GM19099 (cell line): ENCODE measurements around the gene ADISSP.
A peak's percentile ranks its signal among the peaks of the same experiment; 100 is the strongest.

Experiments used
- POLR2A ChIP-seq: IDR thresholded peaks from 3 replicates; pipeline ENCODE4 v1.6.1; 2011; ENCODE audit warnings: low read depth; ENCODE audit not compliant: insufficient read length; ENCODE audit errors: extremely low read depth

The ADISSP gene

GRCh38 chr20:3767427-3768341 is at the start of gene ADISSP:
Gene ADISSP (minus strand): TSS chr20:3767753. CDS start chr20:3760100, 7,653 bp downstream.
- peak; percentile 70 for TF ChIP-seq POLR2A

- TF ChIP-seq POLR2A = no peak
Observed at GRCh38 chr20:3815703-3816315, 48.3 kb upstream of the ADISSP start.

- no peak for TF ChIP-seq POLR2A
Observed at GRCh38 chr20:3814928-3815495, 47.5 kb upstream of the ADISSP start.

GRCh38 chr20:3813848-3814581 is 46.5 kb upstream of the ADISSP start:
- TF ChIP-seq POLR2A = no peak

GRCh38 chr20:3812975-3813847 is 45.7 kb upstream of the ADISSP start:
- no peak for TF ChIP-seq POLR2A

GRCh38 chr20:3812259-3812681 is 44.7 kb upstream of the ADISSP start:
- TF ChIP-seq POLR2A = no peak

GRCh38 chr20:3811467-3812258 is 44.1 kb upstream of the ADISSP start:
- no peak for TF ChIP-seq POLR2A

GRCh38 chr20:3808544-3808943 is 41.0 kb upstream of the ADISSP start:
- no peak for TF ChIP-seq POLR2A

- no peak for TF ChIP-seq POLR2A
Observed at GRCh38 chr20:3804781-3805180, 37.2 kb upstream of the ADISSP start.

- TF ChIP-seq POLR2A = no peak
Observed at GRCh38 chr20:3804254-3804751, 36.8 kb upstream of the ADISSP start.

GRCh38 chr20:3803854-3804253 is 36.3 kb upstream of the ADISSP start:
- TF ChIP-seq POLR2A = no peak

- TF ChIP-seq POLR2A = no peak
Observed at GRCh38 chr20:3803289-3803688, 35.7 kb upstream of the ADISSP start.
